HG02852 (cell line): ENCODE results near the gene TOMM6.

Source experiments
- ATAC-seq: cut with Tn5 transposase; IDR thresholded peaks from one replicate; pipeline ENCODE4 v1.9.1; 2021; ENCODE audit warnings: mild to moderate bottlenecking, moderate library complexity; ENCODE audit not compliant: unreplicated experiment

The TOMM6 gene

GRCh38 chr6:41818271-41819054 is 31.0 kb downstream of the TOMM6 start:
- ATAC-seq: no peak

GRCh38 chr6:41821266-41821665 is 33.8 kb downstream of the TOMM6 start:
- ATAC-seq: no peak

- no peak for ATAC-seq
These were observed 34.5 kb downstream of the TOMM6 start for GRCh38 chr6:41822021-41822420.

DNA sequence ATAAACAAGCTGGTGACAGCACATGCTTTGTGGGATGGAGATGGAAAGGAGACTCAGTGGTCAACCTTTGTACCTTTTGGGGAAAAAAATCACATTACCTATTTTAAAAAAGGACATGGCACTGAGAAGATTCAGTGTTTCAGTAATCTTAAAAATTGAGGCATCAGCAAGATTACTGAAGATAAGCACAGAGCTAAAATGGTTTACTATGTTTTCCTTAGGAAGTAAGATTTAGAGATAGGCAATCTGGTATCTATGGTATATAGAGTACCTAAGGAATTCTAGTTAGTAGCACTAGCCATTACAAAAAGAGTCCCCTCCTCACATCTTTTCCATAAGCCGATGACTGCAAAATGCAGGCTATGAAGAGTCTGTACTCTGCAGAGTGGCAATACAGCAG is 35.7 kb downstream of the TOMM6 start:
- no peak for ATAC-seq

- ATAC-seq: no peak
These were observed 37.4 kb downstream of the TOMM6 start for GRCh38 chr6:41824571-41825569.

- ATAC-seq: no peak
These were observed 39.0 kb downstream of the TOMM6 start for GRCh38 chr6:41826343-41827022.

DNA sequence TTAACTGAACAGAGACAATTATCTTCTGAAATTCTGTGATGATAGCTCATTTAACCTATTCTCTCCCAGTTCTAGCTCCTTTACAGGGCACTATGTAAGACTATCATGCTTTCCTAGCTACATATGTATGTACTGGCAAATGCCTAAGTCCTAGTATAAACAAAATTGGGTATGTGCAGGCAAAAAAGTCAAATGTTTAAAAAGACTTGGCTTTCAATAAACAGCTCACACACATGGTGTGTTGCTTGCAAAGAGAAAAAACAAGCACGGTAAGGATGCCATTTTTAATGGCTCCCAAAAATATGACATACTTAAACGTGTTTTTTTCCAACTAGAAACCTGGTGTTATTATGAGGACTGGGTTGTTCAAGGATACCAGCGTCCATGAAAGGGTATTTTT is 44.8 kb downstream of the TOMM6 start:
- no peak for ATAC-seq

DNA sequence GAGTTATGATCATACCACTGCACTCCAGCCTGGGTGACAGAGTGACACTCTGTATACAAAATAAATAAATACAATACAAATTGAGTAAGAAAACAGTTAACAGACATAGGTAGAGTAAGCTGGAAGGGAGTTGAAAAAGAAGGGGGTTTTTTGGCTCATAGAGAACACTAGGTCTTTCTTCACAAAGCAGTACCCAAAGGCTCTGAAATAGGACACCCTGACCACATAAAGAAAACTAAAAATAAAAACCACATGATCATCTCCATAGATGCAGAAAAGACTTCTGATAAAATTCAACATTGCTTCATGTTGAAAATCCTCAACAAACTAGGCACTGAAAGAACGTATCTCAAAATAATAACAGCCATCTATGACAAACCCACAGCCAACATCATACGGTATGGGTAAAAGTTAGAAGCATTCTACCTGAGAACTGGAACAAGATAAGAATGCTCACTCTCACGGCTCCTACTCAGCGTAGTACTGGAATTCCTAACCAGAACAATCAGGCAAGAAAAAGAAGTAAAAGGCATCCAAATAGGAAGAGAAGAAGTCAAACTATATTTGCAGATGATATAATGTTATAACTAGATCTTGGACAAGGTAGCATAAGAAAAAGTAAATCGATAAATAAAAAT is 48.6 kb downstream of the TOMM6 start:
- ATAC-seq: no peak

DNA sequence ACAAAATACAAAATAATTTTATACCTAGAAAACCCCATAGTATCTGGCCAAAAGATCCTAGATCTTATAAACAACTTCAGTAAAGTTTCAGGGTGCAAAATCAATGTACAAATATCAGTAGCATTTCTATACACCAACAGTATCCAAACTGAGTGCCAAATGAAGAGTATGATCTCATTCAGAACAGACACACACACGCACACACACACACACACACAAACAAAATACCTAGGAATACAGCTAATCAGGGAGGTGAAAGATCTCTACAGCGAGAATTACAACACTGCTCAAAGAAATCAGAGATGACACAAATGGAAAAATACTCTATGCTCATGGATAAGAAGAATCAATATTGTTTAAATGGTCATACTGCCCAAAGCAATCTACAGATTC is 49.2 kb downstream of the TOMM6 start:
- no peak for ATAC-seq
